Stimulated activated CD4-positive, alpha-beta T cell treated with anti-CD3 and anti-CD28 coated beads, Interleukin-12 subunit alpha, Interleukin-12 subunit beta, amount 100 ng/mL, for 24 hours (primary cell): ENCODE measurements around the gene SNRNP40.
"Not testable (repeated sequence)": the region's sequence is repeated elsewhere in the genome, so short reads cannot be mapped to it uniquely, and the experiment has no call there.

ENCODE experiments used
- DNase-seq, 2 experiments: peaks; one replicate each; pipeline ENCODE4 v3.0.0-alpha.2; 2020; ENCODE audit warnings: low read depth in 2 of 2

Gene SNRNP40

DNA sequence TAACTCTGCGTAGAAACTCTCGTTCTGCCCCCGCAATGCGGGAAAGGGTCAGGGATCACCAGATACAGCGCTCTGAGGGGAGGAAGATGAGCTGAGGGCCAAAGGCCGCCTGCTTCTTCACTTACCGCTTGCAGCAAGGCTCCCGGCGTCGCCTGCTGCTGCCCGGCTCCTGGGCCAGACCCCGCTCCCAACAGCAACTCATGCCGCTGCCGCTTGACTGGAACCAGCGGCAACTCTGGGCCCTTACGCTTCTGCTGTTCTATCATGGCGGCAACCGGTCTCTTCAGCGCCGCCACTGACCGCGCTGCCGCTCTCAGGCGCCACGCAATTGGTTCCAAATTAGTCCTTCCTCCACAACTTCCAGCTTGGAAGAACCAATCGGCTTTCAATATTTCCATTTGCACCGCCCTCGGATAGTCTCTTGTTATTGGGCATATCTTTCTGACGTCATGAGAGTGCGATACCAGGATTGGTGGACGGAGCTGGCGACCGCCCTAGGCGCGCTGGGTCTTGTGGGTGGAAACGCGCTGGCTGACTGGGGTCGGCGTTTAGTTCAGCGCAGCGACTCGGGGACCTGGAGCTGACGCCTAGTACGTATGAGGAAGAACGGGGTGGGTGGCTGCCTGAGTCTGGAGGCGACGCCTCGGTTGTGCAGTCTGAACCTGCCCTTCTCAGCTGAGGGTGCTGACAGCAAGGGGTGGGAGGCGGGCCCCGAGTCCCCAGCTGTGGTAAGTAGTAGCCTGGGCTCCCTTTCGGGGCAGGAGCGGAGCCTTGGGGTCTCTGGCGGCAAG, at the start of gene SNRNP40, which contains the start of gene ZCCHC17:
Gene SNRNP40 (minus strand): TSS at position 303 of the 791 bp plus-strand sequence. CDS start 37 bp downstream, at position 266.
Gene ZCCHC17 (plus strand): TSS at position 547 of the 791 bp plus-strand sequence. CDS start 13,067 bp downstream, outside the sequence.
- peak; percentile 80 to 88 for DNase-seq

DNA sequence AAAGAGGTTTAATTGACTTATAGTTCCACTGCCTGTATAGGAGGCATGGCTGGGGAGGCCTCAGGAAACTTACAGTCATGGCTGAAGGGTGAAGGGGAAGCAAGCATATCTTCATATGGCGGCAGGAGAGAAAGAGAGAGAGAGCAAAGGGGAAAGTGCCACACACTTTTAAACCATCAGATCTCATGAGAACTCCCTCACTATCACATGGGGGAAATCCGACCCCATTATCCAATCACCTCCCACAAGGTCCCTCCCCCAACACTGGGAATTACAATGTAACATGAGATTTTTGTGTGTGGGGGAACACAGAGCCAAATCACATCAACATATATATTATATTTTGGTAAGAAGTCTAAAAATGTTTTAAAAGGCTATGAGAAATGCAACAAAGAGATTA, 49.0 kb upstream of the SNRNP40 start:
- DNase-seq = no peak

DNA sequence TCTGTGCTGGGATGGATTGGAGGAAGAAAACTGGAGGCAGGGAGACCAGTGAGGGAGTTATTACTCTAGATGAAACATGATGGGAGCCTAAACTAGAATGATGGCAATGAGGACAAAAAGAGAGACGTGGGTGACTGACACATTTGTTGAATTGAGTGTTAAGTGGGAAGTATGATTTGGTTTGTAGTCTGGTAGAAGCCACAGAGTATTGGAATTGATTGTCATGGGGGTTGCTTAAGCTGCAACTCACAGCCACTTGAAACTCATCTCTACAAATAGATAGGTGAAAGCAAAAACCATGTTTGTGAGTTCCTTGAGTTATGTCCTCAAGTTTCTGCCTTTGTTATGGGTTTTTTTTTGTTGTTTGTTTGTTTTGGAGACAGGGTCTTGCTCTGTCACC, 47.9 kb upstream of the SNRNP40 start:
- DNase-seq = no peak

DNA sequence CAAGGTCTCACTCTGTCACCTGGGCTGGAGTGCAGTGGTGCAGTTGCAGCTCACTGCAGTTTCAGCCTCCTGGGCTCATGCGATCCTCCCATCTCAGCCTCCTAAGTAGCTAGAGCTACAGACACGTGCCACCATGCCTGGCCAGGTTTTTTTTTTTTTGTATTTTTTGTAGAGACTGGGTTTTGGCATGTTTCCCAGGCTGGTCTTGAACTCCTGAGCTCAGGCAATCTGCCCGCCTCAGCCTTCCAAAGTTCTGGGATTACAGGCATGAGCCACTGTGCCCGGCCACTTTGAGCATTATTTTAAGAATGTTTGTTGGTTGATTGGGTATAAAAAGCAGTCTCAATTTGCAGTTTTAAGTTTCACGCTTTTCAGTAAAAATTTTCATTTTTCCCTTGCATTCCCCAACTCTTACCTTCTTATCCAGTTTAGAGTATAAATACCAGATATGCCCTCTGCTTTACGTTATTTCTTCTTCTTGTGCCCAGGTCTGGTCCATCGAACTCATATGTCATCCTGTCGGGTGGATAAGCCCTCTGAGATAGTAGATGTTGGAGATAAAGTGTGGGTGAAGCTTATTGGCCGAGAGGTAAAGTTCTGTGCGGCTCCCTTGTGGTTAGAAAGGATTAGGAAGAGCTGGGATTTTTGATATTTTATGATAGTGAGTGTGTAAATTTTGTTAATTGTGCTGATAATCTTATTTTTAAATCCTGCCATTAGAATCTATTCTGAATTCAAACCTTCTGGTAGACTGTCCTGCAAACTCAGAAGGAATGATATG, 40.3 kb upstream of the SNRNP40 start:
- no peak for DNase-seq

DNA sequence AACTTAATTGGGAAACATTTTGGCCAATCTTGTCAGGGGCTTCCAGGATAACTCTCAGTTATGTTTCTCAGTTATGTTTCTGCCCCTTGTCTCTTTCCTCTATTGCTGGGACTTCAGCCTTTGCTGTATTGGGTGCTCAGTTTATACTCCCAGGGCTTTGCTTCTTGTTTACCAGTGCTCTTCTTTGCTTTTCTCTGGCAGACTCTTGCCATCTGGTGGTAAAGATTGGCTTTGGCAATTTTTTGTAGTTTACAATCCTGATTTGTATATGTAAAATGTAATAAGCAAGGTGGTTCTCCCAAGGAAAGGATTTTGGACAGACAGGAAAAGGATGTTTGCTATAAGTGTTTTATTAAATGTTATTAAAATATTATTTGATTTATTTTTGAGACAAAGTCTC, 38.4 kb upstream of the SNRNP40 start:
- DNase-seq = no peak

DNA sequence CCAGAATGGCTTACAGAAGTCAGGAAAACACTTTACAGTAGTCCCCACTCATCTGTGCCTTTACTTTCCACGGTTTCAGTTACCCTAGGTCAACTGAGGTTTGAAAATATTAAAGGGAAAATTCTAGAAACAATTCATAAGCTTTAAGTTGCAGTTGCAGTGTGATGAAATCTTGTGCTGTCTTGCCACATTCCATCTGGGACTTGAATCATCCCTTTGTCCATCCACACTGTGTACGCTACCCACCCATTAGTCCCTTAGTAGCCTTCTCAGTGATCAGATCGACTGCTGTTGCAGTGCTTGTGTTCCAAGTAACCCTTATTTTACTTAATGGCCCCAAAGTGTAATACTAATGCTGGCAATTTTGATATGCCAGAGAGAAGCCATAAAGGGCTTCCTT, 30.8 kb upstream of the SNRNP40 start:
- no peak for DNase-seq

DNA sequence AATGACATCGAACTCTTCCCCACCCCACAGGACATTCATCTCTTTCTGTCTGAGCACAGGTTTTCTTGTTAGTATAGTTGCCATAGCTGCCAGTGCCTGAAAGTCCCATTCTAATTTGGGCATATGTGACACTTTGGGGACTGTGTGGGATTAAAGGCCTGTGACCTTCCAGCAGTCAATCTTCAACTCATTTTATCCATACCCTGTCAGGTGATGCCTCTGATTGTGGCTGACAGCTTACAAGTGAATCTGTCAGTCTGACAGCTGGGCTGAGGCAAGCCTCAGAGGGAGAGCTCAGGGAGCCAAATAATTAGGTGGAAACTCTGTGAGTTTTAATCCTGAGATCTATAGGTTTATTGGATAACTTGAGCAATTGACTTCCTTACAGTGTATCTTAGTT, 29.9 kb upstream of the SNRNP40 start:
- DNase-seq = no peak

DNA sequence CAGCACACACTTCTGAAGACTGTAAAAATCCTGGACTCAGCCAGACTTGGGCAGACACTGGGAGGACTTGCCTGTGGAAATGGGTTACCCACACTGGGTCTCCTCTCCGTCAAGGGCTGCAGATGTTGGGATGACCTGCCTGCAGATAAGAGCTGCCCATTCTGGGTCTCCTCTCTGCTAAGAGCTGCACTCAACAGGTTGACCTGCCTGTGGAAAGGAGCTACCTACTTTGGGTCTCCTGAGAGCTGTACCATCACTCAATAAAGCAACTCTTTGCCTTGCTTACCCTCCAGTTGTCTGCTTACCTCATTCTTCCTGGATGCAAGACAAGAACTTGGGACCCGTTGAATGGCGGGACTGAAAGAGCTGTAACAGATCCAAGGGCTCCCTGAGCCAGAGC, 28.4 kb upstream of the SNRNP40 start:
- no peak for DNase-seq

DNA sequence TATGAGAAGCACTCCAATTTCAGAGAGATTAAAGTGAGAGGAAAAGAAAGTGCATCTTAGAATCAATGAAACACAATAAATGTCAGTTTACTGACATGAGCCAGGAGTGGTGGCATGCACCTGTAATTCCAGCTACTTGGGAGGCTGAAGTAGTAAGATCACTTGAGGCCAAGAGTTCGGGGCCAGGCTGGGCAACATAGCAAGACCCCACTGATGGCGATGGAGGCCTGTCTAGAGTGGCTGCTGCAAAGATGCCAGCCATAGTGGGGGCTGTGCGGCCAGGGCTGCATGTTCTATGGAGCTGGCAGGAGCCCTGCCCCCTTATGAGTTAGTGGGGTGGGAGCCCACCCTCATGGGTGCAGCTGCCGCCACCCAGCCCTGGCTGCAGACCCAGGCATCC, 27.5 kb upstream of the SNRNP40 start:
- DNase-seq = no peak

DNA sequence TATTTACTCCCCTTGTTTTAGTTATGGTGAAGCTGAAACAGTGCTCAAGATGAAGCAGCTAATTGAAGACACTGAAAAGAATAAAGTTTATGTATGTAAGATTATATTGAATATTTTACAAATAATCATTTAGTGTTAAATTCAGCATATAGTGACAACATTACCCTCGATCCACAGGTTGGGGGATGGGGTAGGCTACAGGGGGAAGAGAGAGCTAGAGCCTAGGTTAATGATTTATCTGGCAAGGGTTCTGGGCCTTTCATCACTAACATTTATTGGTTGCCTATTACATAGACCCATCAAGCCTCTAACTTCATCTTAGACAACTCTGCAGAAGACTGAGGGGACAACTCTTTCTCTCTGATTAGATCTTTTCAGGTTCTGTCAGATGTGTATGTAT, 21.6 kb upstream of the SNRNP40 start:
- DNase-seq = no peak

DNA sequence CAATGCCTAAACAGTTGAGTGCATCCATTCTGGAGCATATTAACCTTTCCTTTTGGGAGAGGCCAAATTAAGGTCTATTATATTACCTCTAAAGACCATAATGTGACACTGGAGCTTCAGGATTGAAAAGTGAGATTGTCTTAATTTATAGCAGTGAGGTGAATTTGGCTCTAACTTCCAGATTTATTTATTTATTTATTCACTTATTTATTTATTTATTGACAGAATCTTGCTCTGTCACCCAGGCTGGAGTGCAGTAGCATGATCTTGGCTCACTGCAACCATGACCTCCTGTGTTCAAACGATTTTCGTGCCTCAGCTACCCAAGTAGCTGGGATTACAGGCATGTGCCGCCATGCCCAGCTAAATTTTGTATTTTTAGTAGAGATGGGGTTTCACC, 19.3 kb upstream of the SNRNP40 start:
- DNase-seq = no peak

DNA sequence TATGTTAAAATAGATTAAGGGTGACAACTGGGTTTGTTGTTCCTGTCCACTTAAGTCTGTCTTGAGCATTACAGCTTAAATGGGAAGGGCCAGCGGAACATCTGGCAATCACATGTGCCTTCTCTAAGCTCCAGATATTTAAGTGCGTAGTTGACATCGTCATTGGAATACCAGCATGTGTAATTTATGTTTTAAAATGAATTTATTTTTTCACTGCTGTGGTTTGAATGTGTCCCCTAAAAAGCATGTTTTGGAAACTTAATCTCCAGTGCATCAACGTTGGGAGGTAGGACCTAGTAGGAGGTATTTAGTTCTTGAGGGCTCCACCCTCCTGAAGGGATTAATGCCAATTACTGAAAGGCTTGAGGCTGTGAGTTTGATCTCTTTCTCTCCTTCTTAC, 13.6 kb upstream of the SNRNP40 start:
- DNase-seq = no peak

DNA sequence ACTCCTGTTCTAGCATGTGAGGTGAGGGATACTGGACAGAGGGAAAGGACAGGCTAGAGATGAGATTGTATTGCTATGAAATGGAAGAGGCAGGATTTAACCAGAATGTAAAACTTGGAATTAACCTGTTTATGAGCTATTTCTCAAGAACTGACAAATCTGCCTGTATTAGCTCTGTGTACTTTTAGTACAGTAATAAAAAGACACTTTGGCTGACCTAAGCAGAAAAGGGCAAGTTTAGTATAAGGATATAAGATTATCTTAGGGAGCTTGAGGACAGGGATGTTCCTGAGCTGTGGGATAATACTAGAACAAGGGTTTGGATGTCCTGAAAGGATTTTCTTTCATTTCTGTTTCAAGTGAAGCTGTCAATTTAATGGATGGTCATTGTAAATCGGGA, 11.4 kb upstream of the SNRNP40 start:
- DNase-seq = no peak

DNA sequence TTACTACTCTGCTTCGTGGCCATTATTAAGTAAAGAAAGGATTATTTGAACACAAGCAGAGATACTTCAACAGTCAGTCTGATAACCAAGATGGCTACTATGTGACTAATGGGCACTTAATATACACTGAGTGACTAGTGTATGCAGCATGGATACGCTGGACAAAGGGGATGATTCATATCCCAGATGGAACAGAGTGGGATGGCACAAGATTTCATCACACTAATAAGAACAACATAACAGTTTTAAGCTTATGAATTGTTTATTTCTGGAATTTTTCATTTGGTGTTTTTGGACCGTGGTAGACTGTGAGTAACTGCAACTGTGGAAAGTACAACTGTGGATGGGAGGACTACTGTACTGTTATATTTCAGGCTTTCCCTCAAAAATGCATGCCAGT, 9.7 kb upstream of the SNRNP40 start:
- no peak for DNase-seq

DNA sequence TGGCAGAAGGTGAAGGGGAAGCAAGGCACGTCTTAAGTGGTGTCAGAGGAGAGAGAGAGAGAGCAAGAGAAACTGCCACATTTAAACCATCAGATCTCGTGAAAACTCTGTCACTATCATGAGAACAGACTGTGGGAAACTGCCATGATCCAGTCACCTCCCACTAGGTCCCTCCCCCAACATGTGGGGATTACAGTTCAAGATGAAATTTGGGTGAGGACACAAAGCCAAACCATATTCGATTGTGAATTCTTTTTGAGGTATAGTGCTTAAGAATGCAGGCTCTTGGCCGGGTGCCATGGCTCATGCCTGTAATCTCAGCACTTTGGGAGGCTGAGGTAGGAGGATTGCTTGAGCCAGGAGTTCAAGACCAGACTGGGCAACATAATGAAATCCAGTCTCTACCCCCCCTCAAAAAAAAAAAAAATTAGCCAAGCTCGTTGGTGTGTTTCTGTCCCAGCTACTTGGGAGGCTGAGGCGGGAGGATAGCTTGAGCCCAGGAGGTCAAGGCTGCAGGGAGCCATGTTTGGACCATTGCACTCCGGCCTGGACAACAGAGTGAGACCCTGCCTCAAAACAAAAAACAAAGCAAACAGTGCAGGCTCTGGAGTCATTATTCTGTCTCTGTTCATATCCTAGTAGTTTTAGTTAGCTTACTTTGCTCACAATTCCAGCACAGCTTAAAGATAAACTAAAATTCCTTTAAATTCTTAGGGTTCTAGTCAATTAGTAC, 6.3 kb upstream of the SNRNP40 start:
- DNase-seq = no peak

DNA sequence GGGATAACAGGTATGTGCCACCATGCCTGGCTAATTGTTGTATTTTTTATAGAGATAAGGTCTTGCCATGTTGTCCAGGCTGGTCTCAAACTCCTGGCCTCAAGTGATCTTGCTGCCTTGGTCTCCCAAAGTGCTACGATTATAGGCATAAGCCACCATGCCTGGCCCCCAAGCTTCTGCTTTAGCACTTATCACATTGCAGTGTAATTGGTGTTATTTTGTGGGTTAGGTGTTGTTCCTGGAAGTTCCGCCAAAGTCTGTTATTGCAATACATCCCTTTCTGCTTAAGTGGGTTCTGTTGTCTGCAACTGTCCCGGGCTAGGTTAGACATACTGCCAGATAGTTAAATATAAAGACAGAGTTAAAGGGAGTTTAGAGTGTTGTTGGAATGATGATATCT, 3.6 kb upstream of the SNRNP40 start:
- DNase-seq = no peak

DNA sequence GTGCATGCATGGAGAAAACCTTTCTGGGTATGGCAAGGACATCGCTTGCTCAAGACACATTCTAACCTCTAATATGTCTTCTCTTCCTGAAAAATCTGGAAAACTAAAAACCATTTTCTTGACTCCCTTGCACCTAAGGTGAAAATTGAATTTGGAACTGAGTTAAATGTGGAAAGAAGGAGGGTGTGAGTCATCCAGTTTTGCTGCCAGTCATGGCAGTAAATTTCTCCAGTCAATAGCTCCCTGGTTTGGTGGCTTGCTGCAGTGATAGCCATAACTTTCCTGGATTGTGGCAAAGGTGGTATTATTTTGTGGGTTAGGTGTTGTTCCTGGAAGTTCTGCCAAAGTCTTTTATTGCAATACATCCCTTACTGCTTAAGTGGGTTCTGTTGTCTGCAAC, 2.8 kb upstream of the SNRNP40 start:
- DNase-seq = no peak

DNA sequence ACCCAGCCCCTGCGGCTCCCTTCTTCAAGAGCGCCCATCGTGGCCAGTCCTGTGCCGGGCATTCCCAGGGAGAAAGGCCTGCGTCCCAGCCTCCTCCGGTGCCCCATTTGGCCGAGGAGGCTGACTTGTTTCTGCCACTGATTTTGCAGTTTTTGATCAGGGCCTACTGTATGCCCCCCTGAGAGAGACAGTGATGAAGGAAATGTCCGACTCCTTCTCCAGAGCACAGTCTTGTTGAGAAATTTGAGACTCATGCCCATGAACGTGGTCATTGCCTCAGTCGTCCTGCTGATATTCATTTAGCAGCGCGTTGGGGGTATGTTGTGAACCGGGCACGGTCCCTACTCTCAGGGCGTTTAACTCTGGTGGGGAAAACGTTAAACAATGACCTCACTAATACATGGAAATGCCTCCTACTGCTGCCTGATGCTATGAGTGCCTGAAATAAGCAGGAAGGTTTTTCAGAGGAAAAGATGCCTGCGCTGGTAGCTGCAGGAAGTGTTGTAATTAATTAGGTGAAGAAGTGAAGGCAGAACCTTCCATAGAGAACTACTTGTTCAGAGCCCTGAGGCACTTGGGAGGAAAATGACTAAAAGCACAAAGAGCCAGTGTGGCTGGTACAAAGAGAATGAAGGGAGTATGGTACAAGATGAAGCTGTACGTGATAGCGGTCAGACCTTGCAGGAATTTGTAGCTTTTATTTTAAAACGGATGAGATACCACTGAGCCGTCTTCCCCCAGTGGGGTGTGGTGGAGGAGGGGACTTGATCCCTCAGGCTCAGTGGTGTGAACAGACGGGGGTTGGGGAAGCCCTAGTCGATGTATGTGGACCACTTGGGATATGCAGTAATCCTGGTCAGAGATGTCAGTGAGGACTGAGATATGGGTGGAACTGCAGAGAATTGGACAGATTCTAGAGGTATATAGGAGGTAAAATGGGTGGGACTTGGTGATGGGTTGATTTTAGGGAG, 974 bp upstream of the SNRNP40 start:
- no peak for DNase-seq

DNA sequence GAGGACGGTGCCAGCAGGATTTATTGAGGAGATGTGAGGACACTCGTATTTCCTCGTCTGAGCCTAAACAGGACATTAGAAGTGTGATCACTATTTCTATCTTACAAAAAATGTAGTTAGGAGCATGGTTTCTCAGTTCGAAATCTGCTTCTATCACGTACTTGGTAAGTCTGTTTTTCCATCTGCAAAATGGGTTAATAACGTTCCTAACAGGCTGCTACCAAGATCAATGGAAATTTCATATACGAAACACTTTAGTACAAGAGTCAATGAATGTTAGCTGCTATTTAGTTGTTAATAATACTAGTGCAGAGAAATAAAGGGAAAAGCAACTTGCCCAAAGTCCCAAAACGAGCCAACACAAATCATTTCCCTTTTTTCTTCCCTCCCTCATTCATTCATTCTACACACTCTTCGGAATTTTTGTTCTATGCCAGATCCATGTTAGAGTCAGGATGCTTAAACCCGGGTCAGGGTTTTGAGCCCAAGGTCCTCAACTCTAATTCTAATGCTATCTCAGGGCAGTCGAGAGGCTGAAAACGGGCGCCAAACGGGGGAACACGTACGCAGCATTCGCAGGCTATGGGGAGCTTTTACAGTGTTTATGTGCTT, 608 bp downstream of the SNRNP40 start:
- DNase-seq = no peak

DNA sequence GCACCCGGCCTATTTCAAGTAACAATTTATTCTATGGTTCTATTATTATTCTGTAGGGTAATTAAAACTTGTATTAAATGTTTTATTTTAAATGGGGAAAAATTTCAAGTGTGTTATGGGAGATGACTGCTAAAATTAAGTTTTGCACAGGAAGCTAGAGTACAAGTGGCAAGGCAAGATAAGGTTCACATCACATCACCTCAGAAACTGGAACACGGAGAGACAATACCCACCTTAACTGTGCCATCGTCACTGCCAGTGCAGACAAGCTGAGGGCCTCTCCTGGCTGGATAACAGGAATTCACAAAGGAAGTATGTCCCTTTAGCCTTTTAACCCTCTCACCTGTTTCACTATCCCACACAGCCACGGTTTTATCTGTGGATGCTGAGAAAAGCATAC, 7.6 kb downstream of the SNRNP40 start:
- no peak for DNase-seq

DNA sequence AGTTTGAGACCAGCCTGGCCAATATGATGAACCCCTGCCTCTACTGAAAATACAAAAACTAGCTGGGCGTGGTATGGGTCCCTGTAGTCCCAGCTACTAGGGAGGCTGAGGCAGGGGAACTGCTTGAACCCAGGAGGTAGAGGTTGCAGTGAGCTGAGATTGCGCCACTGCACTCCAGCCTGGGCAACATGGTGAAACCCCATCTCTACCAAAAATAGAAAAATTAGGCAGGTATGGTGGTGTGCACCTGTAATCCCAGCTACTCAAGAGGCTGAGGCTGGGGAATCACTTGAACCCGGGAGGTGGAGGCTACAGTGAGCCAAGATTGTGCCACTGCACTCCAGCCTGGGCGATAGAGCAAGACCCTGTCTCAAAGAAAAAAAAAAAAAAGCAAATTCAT, 8.8 kb downstream of the SNRNP40 start:
- DNase-seq = not testable (repeated sequence)
